Measurements from ENCODE around the gene CDH12. TPM values are rescaled to one million over a fixed set of nuclear protein-coding genes. Genes with fewer than 3 reads are reported as not detected.

Gene CDH12
- polyA plus RNA-seq, 1 experiment, result not detected

- ChIA-PET CTCF (no interaction called here), POLR2A (no interaction called here)
- no peak for TF ChIP-seq CTCF (IDR thresholded peaks at IDR 0.05; ENCODE audit: low read depth, low read length)
- H3K27ac ChIP-seq (ENCODE audit: low read depth, low read length), result no peak overlapping the region
- H3K27me3 ChIP-seq (ENCODE audit: control insufficient read depth, insufficient read depth, low read length), result no peaks in the 10 kb centered on the region
- no peak for DNase-seq (ENCODE audit: low read depth, low spot score)
- H3K4me3 ChIP-seq (ENCODE audit: low read depth, low read length), result no peak overlapping the region
- H3K9me3 ChIP-seq (ENCODE audit: control insufficient read depth, insufficient read depth, low read length), result no peaks in the 10 kb centered on the region
Measured at GRCh38 chr5:22751536-22751935, 101.6 kb downstream of the CDH12 start.

GRCh38 chr5:22736443-22737003 is 116.6 kb downstream of the CDH12 start:
- no peaks in the 10 kb centered on the region for H3K9me3 ChIP-seq (ENCODE audit: control insufficient read depth, insufficient read depth, low read length)
- TF ChIP-seq CTCF (IDR thresholded peaks at IDR 0.05; ENCODE audit: low read depth, low read length), result no peak
- H3K4me3 ChIP-seq (ENCODE audit: low read depth, low read length), result no peak overlapping the region
- CTCF ChIA-PET, result no interaction called here
- no peaks in the 10 kb centered on the region for H3K27me3 ChIP-seq (ENCODE audit: control insufficient read depth, insufficient read depth, low read length)
- no peak overlapping the region for H3K27ac ChIP-seq (ENCODE audit: low read depth, low read length)
- no peak for DNase-seq (ENCODE audit: low read depth, low spot score)
- POLR2A ChIA-PET, result no interaction called here

- no peaks in the 10 kb centered on the region for H3K9me3 ChIP-seq (ENCODE audit: control insufficient read depth, insufficient read depth, low read length)
- POLR2A ChIA-PET, result no interaction called here
- CTCF ChIA-PET, result no interaction called here
- no peaks in the 10 kb centered on the region for H3K27me3 ChIP-seq (ENCODE audit: control insufficient read depth, insufficient read depth, low read length)
- H3K27ac ChIP-seq (ENCODE audit: low read depth, low read length), result no peak overlapping the region
- TF ChIP-seq CTCF (IDR thresholded peaks at IDR 0.05; ENCODE audit: low read depth, low read length), result no peak
- DNase-seq (ENCODE audit: low read depth, low spot score), result no peak
- H3K4me3 ChIP-seq (ENCODE audit: low read depth, low read length), result no peak overlapping the region
Measured at GRCh38 chr5:22734907-22735306, 118.2 kb downstream of the CDH12 start.

GRCh38 chr5:22728610-22729009 is 124.5 kb downstream of the CDH12 start:
- no peak for DNase-seq (ENCODE audit: low read depth, low spot score)
- H3K27me3 ChIP-seq (ENCODE audit: control insufficient read depth, insufficient read depth, low read length), result no peaks in the 10 kb centered on the region
- no peak overlapping the region for H3K27ac ChIP-seq (ENCODE audit: low read depth, low read length)
- ChIA-PET POLR2A (no interaction called here), CTCF (no interaction called here)
- no peaks in the 10 kb centered on the region for H3K9me3 ChIP-seq (ENCODE audit: control insufficient read depth, insufficient read depth, low read length)
- TF ChIP-seq CTCF (IDR thresholded peaks at IDR 0.05; ENCODE audit: low read depth, low read length), result no peak
- H3K4me3 ChIP-seq (ENCODE audit: low read depth, low read length), result no peak overlapping the region

GRCh38 chr5:22722491-22722890 is 130.7 kb downstream of the CDH12 start:
- Histone ChIP-seq H3K4me3 (ENCODE audit: low read depth, low read length) (no peak overlapping the region), H3K27me3 (ENCODE audit: control insufficient read depth, insufficient read depth, low read length) (no peaks in the 10 kb centered on the region), H3K9me3 (ENCODE audit: control insufficient read depth, insufficient read depth, low read length) (no peaks in the 10 kb centered on the region), H3K27ac (ENCODE audit: low read depth, low read length) (no peak overlapping the region)
- CTCF ChIA-PET, result no interaction called here
- no peak for DNase-seq (ENCODE audit: low read depth, low spot score)
- POLR2A ChIA-PET, result no interaction called here
- TF ChIP-seq CTCF (IDR thresholded peaks at IDR 0.05; ENCODE audit: low read depth, low read length), result no peak

Measured in AG04450 (cell line).